Loucy (cell line): Measurements from ENCODE around the gene RBM15.

Source experiments
- H2AFZ ChIP-seq: fragments of 200-600 bp; sonication (generic); 2 replicates; pipeline ENCODE4 v1.6.0; 2016; ENCODE audit warnings: antibody characterized with exemption, mild to moderate bottlenecking, low read length, moderate library complexity
- H3F3A ChIP-seq: fragments of 200-600 bp; 2 replicates; pipeline ENCODE4 v1.6.0; 2016; ENCODE audit warnings: antibody characterized with exemption, low read depth, mild to moderate bottlenecking
- H3K27me3 ChIP-seq: fragments of 200-600 bp; sonication (generic); 2 replicates; pipeline ENCODE4 v1.6.1; 2014; ENCODE audit warnings: low read length, mild to moderate bottlenecking; ENCODE audit not compliant: insufficient read depth, poor library complexity, severe bottlenecking
- H3K36me3 ChIP-seq: fragments of 200-600 bp; sonication (generic); 2 replicates; pipeline ENCODE4 v1.6.1; 2016; ENCODE audit warnings: low read length; ENCODE audit not compliant: insufficient read depth
- H3K4me1 ChIP-seq: fragments of 200-600 bp; sonication (generic); 2 replicates; pipeline ENCODE4 v1.5.1; 2014; ENCODE audit warnings: low read length, mild to moderate bottlenecking; ENCODE audit not compliant: insufficient read depth, poor library complexity, severe bottlenecking
- H3K4me2 ChIP-seq: fragments of 200-600 bp; sonication (generic); 2 replicates; pipeline ENCODE4 v1.6.0; 2014; ENCODE audit warnings: antibody characterized with exemption, low read length, low read depth, mild to moderate bottlenecking; ENCODE audit not compliant: poor library complexity, severe bottlenecking
- H3K4me3 ChIP-seq: fragments of 200-600 bp; sonication (generic); 2 replicates; pipeline ENCODE4 v1.5.1; 2014; ENCODE audit warnings: low read length, mild to moderate bottlenecking, mixed read lengths; ENCODE audit not compliant: poor library complexity, severe bottlenecking
- H3K79me2 ChIP-seq: fragments of 200-600 bp; sonication (generic); 2 replicates; pipeline ENCODE4 v1.6.1; 2014; ENCODE audit warnings: low read length; ENCODE audit not compliant: insufficient read depth
- H3K9ac ChIP-seq: fragments of 200-600 bp; sonication (generic); 2 replicates; pipeline ENCODE4 v1.6.0; 2014; ENCODE audit warnings: mild to moderate bottlenecking, low read depth, low read length, moderate library complexity; ENCODE audit not compliant: poor library complexity, severe bottlenecking
- H3K9me2 ChIP-seq: fragments of 200-600 bp; sonication (generic); replicated peaks from 2 replicates; pipeline ENCODE4 v1.6.1; 2016; ENCODE audit warnings: low read depth, low read length, mixed read lengths
- H3K9me3 ChIP-seq: fragments of 200-600 bp; sonication (generic); 2 replicates; pipeline ENCODE4 v1.6.1; 2014; ENCODE audit warnings: mild to moderate bottlenecking, antibody characterized with exemption, low read length, low read depth; ENCODE audit not compliant: insufficient read depth
- H4K20me1 ChIP-seq: fragments of 200-600 bp; sonication (generic); 2 replicates; pipeline ENCODE4 v1.6.0; 2014; ENCODE audit warnings: antibody characterized with exemption, low read length, mild to moderate bottlenecking; ENCODE audit not compliant: insufficient read depth, poor library complexity, severe bottlenecking
- CTCF ChIP-seq: fragments of 200-600 bp; sonication (generic); conservative IDR thresholded peaks from 2 replicates; pipeline ENCODE4 v1.5.1; 2014; ENCODE audit warnings: mild to moderate bottlenecking, antibody characterized with exemption, low read length
- EZH2phosphoT487 ChIP-seq: fragments of 200-600 bp; IDR thresholded peaks from 2 replicates; pipeline ENCODE4 v1.6.1; 2018; ENCODE audit warnings: antibody characterized with exemption, mild to moderate bottlenecking, moderate library complexity, borderline replicate concordance

RBM15 gene

GRCh38 chr1:110338886-110339406, at the start of gene RBM15:
TSS of gene RBM15 (plus strand) at chr1:110339377. CDS start at chr1:110339406, 29 bp downstream.
- peaks cover 49% of the 10 kb centered on the region for H3K4me1 ChIP-seq
- peak within 1 kb of the TSS; percentile 95 for H3K4me2 ChIP-seq
- TF ChIP-seq EZH2phosphoT487 (no peak), CTCF (no peak)
- no peaks in the 10 kb centered on the region for H3F3A ChIP-seq
- H3K9me2 ChIP-seq = no peaks in the 10 kb centered on the region
- H3K9ac ChIP-seq = peak within 1 kb of the TSS; percentile 85
- peaks cover 62% of the 10 kb centered on the region for H3K79me2 ChIP-seq
- H4K20me1 ChIP-seq = peaks cover 45% of the 10 kb centered on the region
- H3K36me3 ChIP-seq = peaks cover 30% of the 10 kb centered on the region
- peak within 1 kb of the TSS; percentile 92 for H2AFZ ChIP-seq
- H3K27me3 ChIP-seq = no peaks in the 10 kb centered on the region
- peak within 1 kb of the TSS; percentile 83 for H3K4me3 ChIP-seq
- no peaks in the 10 kb centered on the region for H3K9me3 ChIP-seq

- no peak overlapping the region for H3K9ac ChIP-seq
- H3K79me2 ChIP-seq = no peaks in the 10 kb centered on the region
- H2AFZ ChIP-seq = no peak overlapping the region
- H3K9me2 ChIP-seq = no peaks in the 10 kb centered on the region
- H3K9me3 ChIP-seq = no peaks in the 10 kb centered on the region
- no peaks in the 10 kb centered on the region for H3K36me3 ChIP-seq
- TF ChIP-seq EZH2phosphoT487 = no peak
- TF ChIP-seq CTCF = no peak
- no peak overlapping the region for H3K4me2 ChIP-seq
- no peaks in the 10 kb centered on the region for H3K27me3 ChIP-seq
- no peaks in the 10 kb centered on the region for H3F3A ChIP-seq
- H4K20me1 ChIP-seq = no peaks in the 10 kb centered on the region
- H3K4me1 ChIP-seq = no peaks in the 10 kb centered on the region
- no peak overlapping the region for H3K4me3 ChIP-seq
Measured at GRCh38 chr1:110291241-110292030, 47.7 kb upstream of the RBM15 start.

- TF ChIP-seq CTCF (no peak), EZH2phosphoT487 (no peak)
- H3K9me3 ChIP-seq = no peaks in the 10 kb centered on the region
- H4K20me1 ChIP-seq = no peaks in the 10 kb centered on the region
- H3F3A ChIP-seq = no peaks in the 10 kb centered on the region
- no peaks in the 10 kb centered on the region for H3K36me3 ChIP-seq
- no peak overlapping the region for H3K9ac ChIP-seq
- no peak overlapping the region for H3K4me3 ChIP-seq
- no peak overlapping the region for H3K4me2 ChIP-seq
- H3K4me1 ChIP-seq = no peaks in the 10 kb centered on the region
- no peak overlapping the region for H2AFZ ChIP-seq
- no peaks in the 10 kb centered on the region for H3K27me3 ChIP-seq
- H3K79me2 ChIP-seq = no peaks in the 10 kb centered on the region
- H3K9me2 ChIP-seq = no peaks in the 10 kb centered on the region
Measured at GRCh38 chr1:110292031-110292741, 47.0 kb upstream of the RBM15 start.
